K562 (cell line): ENCODE measurements around the gene TCF4. TPM values are rescaled to one million over a fixed set of nuclear protein-coding genes. Genes with fewer than 3 reads are reported as not detected.

Experiments
- DPF2 ChIP-seq: fragments of 450-650 bp; IDR thresholded peaks from 2 replicates; pipeline ENCODE4 v1.6.1; 2016
- GATA2 ChIP-seq: sonication (generic); formaldehyde crosslinking; IDR thresholded peaks from 2 replicates; pipeline ENCODE4 v1.4.0; 2020; ENCODE audit warnings: mild to moderate bottlenecking, missing genetic modification reagents
- HOMEZ ChIP-seq: fragments of 250-450 bp; sonication (Bioruptor Pico); IDR thresholded peaks from 2 replicates; pipeline ENCODE4 v1.4.0; 2020; ENCODE audit warnings: mild to moderate bottlenecking, moderate library complexity
- KLF10 ChIP-seq: fragments of 250-450 bp; sonication (Bioruptor Pico); IDR thresholded peaks from 2 replicates; pipeline ENCODE4 v1.6.1; 2021; ENCODE audit warnings: matching md5 sums
- MCM5 ChIP-seq: fragments of 450-650 bp; IDR thresholded peaks from 2 replicates; pipeline ENCODE4 v1.6.1; 2016; ENCODE audit warnings: low read depth
- MCM7 ChIP-seq, 2 experiments: fragments of 450-650 bp; IDR thresholded peaks; 2 replicates each; pipeline ENCODE4 v1.6.1; 2016 to 2018
- MTA3 ChIP-seq: fragments of 450-650 bp; formaldehyde crosslinking; IDR thresholded peaks from 2 replicates; pipeline ENCODE4 v1.6.1; 2017; ENCODE audit warnings: mild to moderate bottlenecking, borderline replicate concordance
- MXI1 ChIP-seq: IDR thresholded peaks from 2 replicates; pipeline ENCODE4 v1.6.1; 2011; ENCODE audit warnings: low read depth, mild to moderate bottlenecking, improper control_type of control experiment, low read length
- NCOA4 ChIP-seq: fragments of 450-650 bp; IDR thresholded peaks from 2 replicates; pipeline ENCODE4 v1.6.1; 2018; ENCODE audit warnings: mild to moderate bottlenecking; ENCODE audit not compliant: partially characterized antibody
- POLR3A ChIP-seq: IDR thresholded peaks from 2 replicates; pipeline ENCODE4 v1.6.1; 2011; ENCODE audit warnings: borderline replicate concordance, mild to moderate bottlenecking, moderate library complexity; ENCODE audit not compliant: insufficient read length, insufficient read depth; ENCODE audit errors: extremely low read depth
- SMAD2 ChIP-seq: fragments of 150-350 bp; IDR thresholded peaks from 2 replicates; pipeline ENCODE4 v1.6.1; 2014; ENCODE audit warnings: low read depth, mild to moderate bottlenecking, low read length
- SMARCC2 ChIP-seq: fragments of 450-650 bp; IDR thresholded peaks from 2 replicates; pipeline ENCODE4 v1.6.1; 2017; ENCODE audit warnings: antibody characterized with exemption, moderate library complexity, mild to moderate bottlenecking, low read depth
- SRSF3 ChIP-seq: fragments of 200-400 bp; formaldehyde crosslinking; IDR thresholded peaks from 2 replicates; pipeline ENCODE4 v1.6.1; 2016; ENCODE audit warnings: mild to moderate bottlenecking, low read length, moderate library complexity; ENCODE audit not compliant: insufficient read depth
- SUPT5H ChIP-seq: fragments of 450-650 bp; IDR thresholded peaks from 2 replicates; pipeline ENCODE4 v1.6.1; 2016
- THRA ChIP-seq: fragments of 450-650 bp; IDR thresholded peaks from 2 replicates; pipeline ENCODE4 v1.6.1; 2017; ENCODE audit warnings: mild to moderate bottlenecking, moderate library complexity
- ZBTB1 ChIP-seq: sonication (generic); formaldehyde crosslinking; IDR thresholded peaks from 2 replicates; pipeline ENCODE4 v1.8.1; 2023; ENCODE audit warnings: missing genetic modification reagents, low read depth, mild to moderate bottlenecking, borderline replicate concordance
- ZFPM2 ChIP-seq: fragments of 250-450 bp; sonication (Bioruptor Pico); IDR thresholded peaks from 2 replicates; pipeline ENCODE4 v1.5.1; 2022; ENCODE audit warnings: mild to moderate bottlenecking
- ZNF175 ChIP-seq: fragments of 200-800 bp; sonication (Bioruptor generic); IDR thresholded peaks from 2 replicates; pipeline ENCODE4 v1.6.1; 2016; ENCODE audit warnings: low read depth, mild to moderate bottlenecking, missing genetic modification characterization, missing compliant biosample characterization
- ZNF408 ChIP-seq: fragments of 250-450 bp; sonication (Bioruptor Pico); IDR thresholded peaks from 2 replicates; pipeline ENCODE4 v1.4.0; 2020; ENCODE audit warnings: low read depth, mild to moderate bottlenecking, moderate library complexity
- ZNF583 ChIP-seq: fragments of 250-450 bp; sonication (Bioruptor Pico); IDR thresholded peaks from 2 replicates; pipeline ENCODE4 v1.4.0; 2020
- ZNF707 ChIP-seq: fragments of 250-450 bp; sonication (Bioruptor Pico); conservative IDR thresholded peaks from 2 replicates; pipeline ENCODE4 v1.8.0; 2022; ENCODE audit warnings: inconsistent platforms, mild to moderate bottlenecking, moderate library complexity
- ZNF830 ChIP-seq: fragments of 250-450 bp; sonication (Bioruptor Pico); IDR thresholded peaks from 2 replicates; pipeline ENCODE4 v1.5.0; 2021; ENCODE audit warnings: mild to moderate bottlenecking
- polyA plus RNA-seq, 8 experiments: library from polyadenylated mRNA; depleted of rRNA in 4 of 8; stranded (reverse) in 5 of 8; unstranded in 3 of 8; fragments of >200 nt; fragmentation: Nextera tagmentation in 2 of 8; fragmentation: Illumina TruSeq in 1 of 8; extraction: Ambion mirVana in 2 of 8; extraction: Trizol in 1 of 8; gene quantifications; 2 replicates each; pipeline versions ENCODE4 v1.2.1 to v1.2.3, GENCODE V29; 2011 to 2014; ENCODE audit warnings: inconsistent platforms in 1 of 8, missing spikeins in 1 of 8
- total RNA-seq, 7 experiments: library from RNA; depleted of rRNA in 6 of 7; stranded (reverse); fragments of >200 nt in 6 of 7; fragmentation: Illumina TruSeq in 2 of 7; extraction: Trizol in 2 of 7; gene quantifications; 2 replicates each; pipeline versions ENCODE4 v1.2.1 to v1.2.3, GENCODE V29; 2011 to 2021; ENCODE audit warnings: low replicate concordance in 1 of 7
- TF ChIP-seq, protein P1 (sequence below): fragments of 450-650 bp; formaldehyde crosslinking; IDR thresholded peaks from 2 replicates; pipeline ENCODE4 v1.4.0; 2022; ENCODE audit warnings: missing genetic modification characterization
- TF ChIP-seq, protein P2 (sequence below): fragments of 450-650 bp; IDR thresholded peaks from 2 replicates; pipeline ENCODE4 v1.7.1; 2018; ENCODE audit warnings: mild to moderate bottlenecking, low read depth; ENCODE audit not compliant: partially characterized antibody

TCF4 gene
- total and polyA plus RNA-seq, 9 of the 15 experiments (the other 6 are each of a cell fraction or from before 2014, with no cell fraction given) = 4.8 to 24.7 (median 15.2) TPM

GRCh38 chr18:55589625-55590291, 1.8 kb upstream of the TCF4 start (continued):
- TF ChIP-seq POLR3A = no peak
- TF ChIP-seq ZBTB1 (CRISPR knock-in tag) = no peak
- no peak for TF ChIP-seq DPF2
- TF ChIP-seq ZFPM2 (CRISPR knock-in tag) = no peak
- TF ChIP-seq MTA3 = peak; percentile 95
- no peak for TF ChIP-seq ZNF830
- no peak for TF ChIP-seq GATA2 (CRISPR knock-in tag)
- TF ChIP-seq MXI1 = no peak
- no peak for TF ChIP-seq NCOA4
- TF ChIP-seq MCM5 = no peak
- no peak for TF ChIP-seq ZNF408 (CRISPR knock-in tag)
- TF ChIP-seq SRSF3 = no peak
- no peak for TF ChIP-seq SMAD2
- TF ChIP-seq KLF10 (CRISPR knock-in tag) = no peak
- TF ChIP-seq, protein P1, sequence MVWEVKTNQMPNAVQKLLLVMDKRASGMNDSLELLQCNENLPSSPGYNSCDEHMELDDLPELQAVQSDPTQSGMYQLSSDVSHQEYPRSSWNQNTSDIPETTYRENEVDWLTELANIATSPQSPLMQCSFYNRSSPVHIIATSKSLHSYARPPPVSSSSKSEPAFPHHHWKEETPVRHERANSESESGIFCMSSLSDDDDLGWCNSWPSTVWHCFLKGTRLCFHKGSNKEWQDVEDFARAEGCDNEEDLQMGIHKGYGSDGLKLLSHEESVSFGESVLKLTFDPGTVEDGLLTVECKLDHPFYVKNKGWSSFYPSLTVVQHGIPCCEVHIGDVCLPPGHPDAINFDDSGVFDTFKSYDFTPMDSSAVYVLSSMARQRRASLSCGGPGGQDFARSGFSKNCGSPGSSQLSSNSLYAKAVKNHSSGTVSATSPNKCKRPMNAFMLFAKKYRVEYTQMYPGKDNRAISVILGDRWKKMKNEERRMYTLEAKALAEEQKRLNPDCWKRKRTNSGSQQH (CRISPR knock-in tag) = no peak
- TF ChIP-seq SUPT5H = peak; percentile 78
- TF ChIP-seq MCM7 (IDR thresholded peaks at IDR 0.05) = no peak
- TF ChIP-seq THRA = no peak
- no peak for TF ChIP-seq SMARCC2
- no peak for TF ChIP-seq ZNF707 (CRISPR knock-in tag)
- TF ChIP-seq, protein P2, sequence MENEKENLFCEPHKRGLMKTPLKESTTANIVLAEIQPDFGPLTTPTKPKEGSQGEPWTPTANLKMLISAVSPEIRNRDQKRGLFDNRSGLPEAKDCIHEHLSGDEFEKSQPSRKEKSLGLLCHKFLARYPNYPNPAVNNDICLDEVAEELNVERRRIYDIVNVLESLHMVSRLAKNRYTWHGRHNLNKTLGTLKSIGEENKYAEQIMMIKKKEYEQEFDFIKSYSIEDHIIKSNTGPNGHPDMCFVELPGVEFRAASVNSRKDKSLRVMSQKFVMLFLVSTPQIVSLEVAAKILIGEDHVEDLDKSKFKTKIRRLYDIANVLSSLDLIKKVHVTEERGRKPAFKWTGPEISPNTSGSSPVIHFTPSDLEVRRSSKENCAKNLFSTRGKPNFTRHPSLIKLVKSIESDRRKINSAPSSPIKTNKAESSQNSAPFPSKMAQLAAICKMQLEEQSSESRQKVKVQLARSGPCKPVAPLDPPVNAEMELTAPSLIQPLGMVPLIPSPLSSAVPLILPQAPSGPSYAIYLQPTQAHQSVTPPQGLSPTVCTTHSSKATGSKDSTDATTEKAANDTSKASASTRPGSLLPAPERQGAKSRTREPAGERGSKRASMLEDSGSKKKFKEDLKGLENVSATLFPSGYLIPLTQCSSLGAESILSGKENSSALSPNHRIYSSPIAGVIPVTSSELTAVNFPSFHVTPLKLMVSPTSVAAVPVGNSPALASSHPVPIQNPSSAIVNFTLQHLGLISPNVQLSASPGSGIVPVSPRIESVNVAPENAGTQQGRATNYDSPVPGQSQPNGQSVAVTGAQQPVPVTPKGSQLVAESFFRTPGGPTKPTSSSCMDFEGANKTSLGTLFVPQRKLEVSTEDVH = no peak
- TF ChIP-seq HOMEZ (CRISPR knock-in tag) = no peak
- TF ChIP-seq ZNF583 = no peak
- no peak for TF ChIP-seq ZNF175 (CRISPR knock-in tag)
